ENCODE measurements around the gene ELMO1.
"Not testable (repeated sequence)": the region's sequence is repeated elsewhere in the genome, so short reads cannot be mapped to it uniquely, and the experiment has no call there.

The ELMO1 gene

GRCh38 chr7:36999626-37000485, 448.8 kb downstream of the ELMO1 start:
- no peak for DNase-seq

DNA sequence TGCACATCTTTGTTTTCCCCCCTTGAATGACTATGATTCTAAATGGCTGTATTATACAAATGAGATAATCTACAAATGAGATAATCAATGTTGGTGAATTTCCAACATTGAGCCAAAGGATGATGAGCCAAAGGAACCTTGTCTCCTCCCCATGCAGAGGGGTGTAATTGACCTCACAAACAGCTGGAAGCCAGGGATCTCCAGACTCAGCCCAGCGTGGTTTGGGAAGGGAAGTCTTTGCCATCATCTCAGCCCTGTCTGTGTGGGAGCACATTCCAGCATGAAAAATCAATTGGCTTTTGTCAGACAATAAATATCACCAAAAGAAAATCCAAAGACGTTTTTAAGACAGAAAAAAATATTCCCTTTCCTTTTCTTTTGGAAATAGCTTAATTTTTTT, 452.9 kb downstream of the ELMO1 start:
- no peak for DNase-seq

GRCh38 chr7:36994456-36995112, 454.1 kb downstream of the ELMO1 start:
- DNase-seq, result no peak

- peak; percentile 51 for DNase-seq
Observed at GRCh38 chr7:36986948-36987724, 461.5 kb downstream of the ELMO1 start.

GRCh38 chr7:36986511-36986933, 462.1 kb downstream of the ELMO1 start:
- DNase-seq, result no peak

- no peak for DNase-seq
Observed at GRCh38 chr7:36985866-36986400, 462.7 kb downstream of the ELMO1 start.

- DNase-seq, result no peak
Observed at GRCh38 chr7:36985316-36985715, 463.3 kb downstream of the ELMO1 start.

DNA sequence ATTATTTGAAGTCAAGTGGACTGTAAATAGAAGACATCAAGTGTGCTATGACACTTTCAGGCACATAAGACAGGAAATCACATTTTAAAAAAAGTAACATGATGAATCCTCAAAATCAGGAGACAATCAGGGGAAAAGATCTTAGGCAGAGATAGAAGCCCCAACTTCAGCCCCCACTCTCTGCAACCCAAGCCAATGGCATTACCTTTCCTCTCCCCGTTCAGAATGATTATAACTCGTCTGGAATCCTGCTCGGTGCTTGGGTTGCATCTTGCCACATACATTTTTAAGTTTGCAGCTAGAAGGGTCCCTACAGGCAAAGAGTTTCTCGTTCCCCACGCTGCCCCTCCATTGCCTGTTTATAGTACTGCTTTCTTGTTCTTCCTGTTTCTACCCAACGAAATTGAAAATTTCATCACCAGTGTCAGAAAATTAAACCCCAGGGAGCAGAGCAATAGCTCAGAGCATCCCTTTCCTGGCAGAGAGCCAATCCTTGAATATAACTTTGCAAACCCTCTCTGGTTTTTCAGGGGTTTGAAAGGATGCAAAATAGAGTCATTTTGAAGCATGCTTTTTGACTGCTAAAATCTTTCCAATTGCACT, 463.9 kb downstream of the ELMO1 start:
- no peak for DNase-seq

GRCh38 chr7:36984041-36984521, 464.6 kb downstream of the ELMO1 start:
- DNase-seq, result no peak

- no peak for DNase-seq
Observed at GRCh38 chr7:36982766-36983165, 465.9 kb downstream of the ELMO1 start.

- no peak for DNase-seq
Observed at GRCh38 chr7:36979810-36980248, 468.8 kb downstream of the ELMO1 start.

- DNase-seq, result no peak
Observed at GRCh38 chr7:36978461-36978860, 470.2 kb downstream of the ELMO1 start.

DNA sequence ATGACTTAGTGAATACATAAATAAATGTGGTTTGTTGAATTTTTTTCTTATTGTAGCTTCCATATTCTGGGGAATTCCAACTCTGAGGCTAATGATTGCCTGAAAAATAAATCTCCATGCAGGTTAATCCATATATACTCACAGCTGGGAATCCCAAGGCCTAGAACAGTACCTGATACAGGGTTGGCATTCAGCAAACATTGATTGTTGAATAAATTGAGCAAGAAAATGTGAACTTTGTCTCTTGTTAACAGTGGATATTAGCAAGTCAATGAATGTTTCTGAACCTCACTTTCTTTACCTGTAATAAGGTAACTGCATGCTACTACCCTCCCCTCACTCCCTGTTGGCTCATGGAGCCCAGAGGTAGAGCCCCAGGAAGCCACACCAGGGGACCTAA, 470.8 kb downstream of the ELMO1 start:
- DNase-seq, result no peak

DNA sequence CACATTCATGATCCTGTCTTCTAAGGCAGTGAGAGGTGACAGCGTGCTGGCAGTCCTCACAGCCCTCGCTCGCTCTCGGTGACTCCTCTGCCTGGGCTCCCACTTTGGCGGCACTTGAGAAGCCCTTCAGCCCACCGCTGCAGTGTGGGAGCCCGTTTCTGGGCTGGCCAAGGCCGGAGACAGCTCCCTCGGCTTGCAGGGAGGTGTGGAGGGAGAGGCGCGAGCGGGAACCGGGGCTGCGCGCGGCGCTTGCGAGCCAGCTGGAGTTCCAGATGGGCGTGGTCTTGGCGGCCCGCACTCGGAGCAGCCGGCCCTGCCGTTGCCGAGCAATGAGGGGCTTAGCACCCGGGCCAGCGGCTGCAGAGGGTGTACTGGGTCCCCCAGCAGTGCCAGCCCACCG, 475.1 kb downstream of the ELMO1 start:
- not testable (repeated sequence) for DNase-seq

GRCh38 chr7:36972140-36972518, 476.5 kb downstream of the ELMO1 start:
- no peak for DNase-seq

- no peak for DNase-seq
Observed at GRCh38 chr7:36971515-36972139, 477.0 kb downstream of the ELMO1 start.

DNA sequence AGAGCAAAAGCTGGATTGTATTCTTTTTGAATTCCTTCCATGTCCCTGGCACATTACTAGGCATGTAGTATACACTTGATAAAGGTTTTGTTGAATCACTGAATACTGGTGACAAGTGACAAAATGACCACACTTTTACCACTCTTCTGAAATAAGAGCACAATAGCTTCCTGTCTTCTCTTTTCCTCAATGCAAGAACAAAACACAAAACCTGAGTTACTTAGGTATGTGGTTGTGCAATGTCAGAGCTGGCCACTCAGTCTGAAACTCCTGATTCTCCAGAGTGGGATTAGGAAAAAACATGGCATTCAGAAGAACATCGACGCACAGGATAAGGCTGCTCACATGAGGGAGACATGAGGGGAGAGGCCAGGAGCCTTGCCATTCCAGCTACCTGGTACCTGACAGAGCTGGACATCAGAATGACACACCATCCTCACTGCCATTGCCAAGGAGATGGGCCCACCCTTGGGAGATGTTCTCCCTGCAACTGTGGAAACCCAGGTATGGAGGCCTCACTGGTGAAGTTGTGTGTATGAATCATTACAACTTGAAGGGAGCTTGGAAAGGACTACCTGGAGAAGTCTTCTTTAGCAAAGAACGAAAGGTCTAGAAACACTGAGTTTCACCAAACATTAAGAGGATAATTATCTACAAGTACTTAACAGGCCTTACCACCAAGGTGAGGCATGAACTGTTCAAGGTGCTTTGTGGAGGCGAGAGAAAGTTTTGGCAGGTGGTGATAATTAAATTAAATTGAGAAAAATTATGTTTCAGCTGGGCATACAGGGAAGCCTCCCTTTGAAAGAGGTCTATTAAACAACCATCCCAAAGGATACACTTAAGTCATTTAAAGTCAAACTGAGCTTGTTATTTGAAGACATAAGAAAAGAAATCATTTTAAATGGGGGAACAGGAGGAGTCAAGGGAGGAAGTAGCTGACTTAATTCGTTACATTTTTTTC, 477.8 kb downstream of the ELMO1 start:
- no peak for DNase-seq

GRCh38 chr7:36969376-36969775, 479.3 kb downstream of the ELMO1 start:
- DNase-seq, result peak; percentile 40

DNA sequence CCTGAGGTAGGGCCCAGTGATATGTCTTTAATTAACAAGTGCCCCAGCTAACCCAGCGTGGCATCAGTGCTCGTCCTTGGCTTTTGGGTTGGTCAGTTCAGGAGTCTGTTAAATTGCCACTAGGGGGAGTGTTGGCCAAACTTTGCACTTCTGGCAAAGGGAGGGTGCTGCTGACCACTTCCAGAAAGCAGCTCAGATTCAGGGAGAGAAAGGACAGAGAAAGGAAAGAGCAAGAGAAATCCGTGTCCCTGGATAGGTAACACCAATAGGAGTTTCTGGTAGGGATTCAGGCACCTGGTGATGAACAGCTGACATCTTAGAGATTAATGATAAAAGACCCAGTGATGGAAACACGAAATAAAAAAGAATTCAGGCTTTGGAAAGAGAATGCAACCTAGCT, 481.3 kb downstream of the ELMO1 start:
- no peak for DNase-seq

- DNase-seq, result no peak
Observed at GRCh38 chr7:36966636-36967035, 482.0 kb downstream of the ELMO1 start.

DNA sequence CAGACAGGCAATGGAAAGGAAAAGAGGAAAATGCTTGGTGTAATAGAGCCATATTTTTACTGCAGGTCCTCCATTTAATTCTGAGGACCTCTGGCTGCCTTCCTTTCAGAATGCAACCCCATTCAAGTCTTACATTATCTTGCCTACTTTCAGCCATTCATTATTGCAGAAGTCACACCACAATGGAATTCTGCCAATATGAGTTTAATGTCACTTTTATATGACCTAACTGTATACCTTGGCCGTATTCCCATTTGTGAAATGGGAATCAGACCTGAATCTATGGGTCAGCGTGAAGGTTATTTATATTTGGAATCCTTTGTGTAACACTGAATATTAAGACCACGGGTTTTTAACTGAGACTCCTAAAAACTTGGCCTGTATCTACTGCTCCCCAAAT, 482.6 kb downstream of the ELMO1 start:
- DNase-seq, result no peak

Data from CD4-positive, alpha-beta T cell treated with Interleukin-12 subunit alpha and Interleukin-12 subunit beta, for 1 hour (primary cell).